ENCODE results near the gene GRPEL2.

The GRPEL2 gene

GRCh38 chr5:149322518-149322917 is 22.8 kb upstream of the GRPEL2 start:
- no peaks in the 10 kb centered on the region for H3K36me3 Mint-ChIP-seq (ENCODE audit: low read depth)
- no peaks in the 10 kb centered on the region for H3K27me3 Mint-ChIP-seq (ENCODE audit: low read depth)
- peaks cover 43% of the 10 kb centered on the region for H3K4me1 Mint-ChIP-seq
- H3K4me3 Mint-ChIP-seq, result no peak overlapping the region
- TF ChIP-seq CTCF (IDR thresholded peaks at IDR 0.05; ENCODE audit: unreplicated experiment in 3 of 3), result no peak
- H3K9me3 Mint-ChIP-seq, result no peaks in the 10 kb centered on the region
- H3K27ac Mint-ChIP-seq, result peak overlapping the region; percentile 97 to 100 (median 99)

- Mint-ChIP-seq H3K27ac (peak overlapping the region; percentile 97 to 100 (median 99)), H3K4me1 (peaks cover 43% of the 10 kb centered on the region), H3K27me3 (ENCODE audit: low read depth) (no peaks in the 10 kb centered on the region), H3K9me3 (no peaks in the 10 kb centered on the region), H3K36me3 (ENCODE audit: low read depth) (no peaks in the 10 kb centered on the region), H3K4me3 (no peak overlapping the region)
- TF ChIP-seq CTCF (IDR thresholded peaks at IDR 0.05; ENCODE audit: unreplicated experiment in 3 of 3), result no peak
Measured at GRCh38 chr5:149323210-149323609, 22.1 kb upstream of the GRPEL2 start.

- Mint-ChIP-seq H3K27me3 (ENCODE audit: low read depth) (no peaks in the 10 kb centered on the region), H3K4me3 (no peak overlapping the region), H3K36me3 (ENCODE audit: low read depth) (no peaks in the 10 kb centered on the region), H3K9me3 (no peaks in the 10 kb centered on the region), H3K4me1 (peaks cover 43% of the 10 kb centered on the region), H3K27ac (peak overlapping the region; percentile 97 to 100 (median 99))
- TF ChIP-seq CTCF (IDR thresholded peaks at IDR 0.05; ENCODE audit: unreplicated experiment in 3 of 3), result no peak
Measured at GRCh38 chr5:149323621-149324205, 21.6 kb upstream of the GRPEL2 start.

- Mint-ChIP-seq H3K27me3 (ENCODE audit: low read depth) (no peaks in the 10 kb centered on the region), H3K36me3 (ENCODE audit: low read depth) (no peaks in the 10 kb centered on the region), H3K4me3 (no peak overlapping the region), H3K4me1 (peaks cover 41% of the 10 kb centered on the region), H3K27ac (peak overlapping the region; percentile 18 to 100 (median 99)), H3K9me3 (no peaks in the 10 kb centered on the region)
- TF ChIP-seq CTCF (IDR thresholded peaks at IDR 0.05; ENCODE audit: unreplicated experiment in 3 of 3), result no peak
Measured at GRCh38 chr5:149324641-149325040, 20.7 kb upstream of the GRPEL2 start.

GRCh38 chr5:149325166-149325735 is 20.0 kb upstream of the GRPEL2 start:
- H3K27ac Mint-ChIP-seq, result peak overlapping the region in 2 of 3 experiments; percentile 51 to 100
- no peak for TF ChIP-seq CTCF (IDR thresholded peaks at IDR 0.05; ENCODE audit: unreplicated experiment in 3 of 3)
- no peak overlapping the region for H3K4me3 Mint-ChIP-seq
- H3K9me3 Mint-ChIP-seq, result no peaks in the 10 kb centered on the region
- no peaks in the 10 kb centered on the region for H3K27me3 Mint-ChIP-seq (ENCODE audit: low read depth)
- H3K4me1 Mint-ChIP-seq, result peaks cover 35% of the 10 kb centered on the region
- no peaks in the 10 kb centered on the region for H3K36me3 Mint-ChIP-seq (ENCODE audit: low read depth)

GRCh38 chr5:149325894-149326293 is 19.4 kb upstream of the GRPEL2 start:
- TF ChIP-seq CTCF (IDR thresholded peaks at IDR 0.05; ENCODE audit: unreplicated experiment in 3 of 3), result no peak

More at GRCh38 chr5:149325894-149326293, 19.4 kb upstream of the GRPEL2 start:
- Mint-ChIP-seq H3K9me3 (no peaks in the 10 kb centered on the region), H3K36me3 (ENCODE audit: low read depth) (no peaks in the 10 kb centered on the region), H3K4me3 (no peak overlapping the region), H3K4me1 (peaks cover 29% of the 10 kb centered on the region), H3K27me3 (ENCODE audit: low read depth) (no peaks in the 10 kb centered on the region), H3K27ac (no peak overlapping the region)

Measured in nephron (organoid).